Non-pigmented ciliary epithelial cell (primary cell): ENCODE results near the gene RPS3.
"Not testable (repeated sequence)": the region's sequence is repeated elsewhere in the genome, so short reads cannot be mapped to it uniquely, and the experiment has no call there.

Source experiments
- DNase-seq: peaks from one replicate; pipeline ENCODE4 v3.0.0-alpha.2; 2010; ENCODE audit warnings: low read depth

The RPS3 gene

GRCh38 chr11:75399344-75400145, at the start of gene RPS3:
TSS of gene RPS3 (plus strand) at chr11:75399518. CDS start at chr11:75399548, 30 bp downstream.
- DNase-seq: peak; percentile 60

GRCh38 chr11:75349521-75350116, 49.7 kb upstream of the RPS3 start:
- DNase-seq: no peak

GRCh38 chr11:75350122-75350742, 49.1 kb upstream of the RPS3 start:
- DNase-seq: no peak

- no peak for DNase-seq
Measured at GRCh38 chr11:75350743-75351540, 48.4 kb upstream of the RPS3 start.

GRCh38 chr11:75351541-75351790, 47.9 kb upstream of the RPS3 start, which contains the start of gene ARRB1:
TSS of gene ARRB1 (minus strand) at chr11:75351661. CDS start at chr11:75351607, 54 bp downstream.
- no peak for DNase-seq

GRCh38 chr11:75351791-75352587, 47.3 kb upstream of the RPS3 start:
- no peak for DNase-seq

- no peak for DNase-seq
Measured at GRCh38 chr11:75352588-75353206, 46.6 kb upstream of the RPS3 start.

- no peak for DNase-seq
Measured at GRCh38 chr11:75355051-75355450, 44.3 kb upstream of the RPS3 start.

- no peak for DNase-seq
Measured at GRCh38 chr11:75356613-75357012, 42.7 kb upstream of the RPS3 start.

GRCh38 chr11:75362285-75362684, 37.0 kb upstream of the RPS3 start:
- DNase-seq: not testable (repeated sequence)

- peak; percentile 32 for DNase-seq
Measured at GRCh38 chr11:75365711-75366181, 33.6 kb upstream of the RPS3 start.

- not testable (repeated sequence) for DNase-seq
Measured at GRCh38 chr11:75366826-75367225, 32.5 kb upstream of the RPS3 start.

- DNase-seq: no peak
Measured at GRCh38 chr11:75369560-75370255, 29.6 kb upstream of the RPS3 start.

- DNase-seq: no peak
Measured at GRCh38 chr11:75371949-75372876, 27.1 kb upstream of the RPS3 start.

- DNase-seq: no peak
Measured at GRCh38 chr11:75373201-75373600, 26.1 kb upstream of the RPS3 start.

GRCh38 chr11:75374646-75375045, 24.7 kb upstream of the RPS3 start:
- DNase-seq: no peak

- no peak for DNase-seq
Measured at GRCh38 chr11:75375626-75376025, 23.7 kb upstream of the RPS3 start.

GRCh38 chr11:75376175-75376574, 23.1 kb upstream of the RPS3 start:
- DNase-seq: no peak

GRCh38 chr11:75378776-75379175, 20.5 kb upstream of the RPS3 start:
- DNase-seq: not testable (repeated sequence)
